ENCODE results near the gene CPT1C.

Gene CPT1C

DNA sequence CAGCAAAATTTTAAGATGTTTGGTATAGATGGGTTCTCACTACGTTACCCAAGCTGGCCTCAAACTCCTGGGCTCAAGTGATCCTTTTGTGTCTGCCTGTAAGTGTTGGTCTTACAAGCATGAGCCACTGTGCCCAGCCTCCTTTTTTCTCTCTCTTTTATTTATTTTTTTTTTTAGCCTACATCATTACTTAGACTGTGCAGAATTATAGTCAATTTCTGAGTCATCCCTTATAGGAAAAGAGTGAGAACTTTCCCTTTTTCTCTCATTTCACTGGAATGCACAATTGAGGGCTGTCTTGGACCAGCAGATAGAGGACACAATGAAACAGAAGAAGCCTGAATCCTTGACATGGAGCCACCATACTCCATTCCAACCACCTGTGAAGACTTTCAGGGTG, 58.9 kb downstream of the CPT1C start:
- Histone ChIP-seq H3K9me3 (ENCODE audit: insufficient read depth, low read length) (peaks cover 7% of the 10 kb centered on the region; the same call in 1 of the 2 replicates), H3K4me1 (ENCODE audit: insufficient read depth, insufficient read length) (no peaks in the 10 kb centered on the region), H3K36me3 (ENCODE audit: insufficient read depth, insufficient read length, low read length) (no peaks in the 10 kb centered on the region), H3K27me3 (ENCODE audit: insufficient read depth, insufficient read length) (no peaks in the 10 kb centered on the region), H3K4me3 (ENCODE audit: insufficient read length, low read depth) (no peak overlapping the region), H3K9ac (ENCODE audit: insufficient read length, low read depth) (no peak overlapping the region)
- TF ChIP-seq YY1 (IDR thresholded peaks at IDR 0.05; ENCODE audit: insufficient read depth, insufficient read length) = no peak
- no peak for TF ChIP-seq ZNF274 (IDR thresholded peaks at IDR 0.05; ENCODE audit: low read depth, low read length)
- TF ChIP-seq SUZ12 (IDR thresholded peaks at IDR 0.05; ENCODE audit: extremely low read depth, insufficient read depth, insufficient read length) = no peak
- no peak for DNase-seq (ENCODE audit: low read depth, low spot score)

- peaks cover 12% of the 10 kb centered on the region for H3K9me3 ChIP-seq (ENCODE audit: insufficient read depth, low read length)
- no peak overlapping the region for H3K9ac ChIP-seq (ENCODE audit: insufficient read length, low read depth)
- no peak for TF ChIP-seq YY1 (IDR thresholded peaks at IDR 0.05; ENCODE audit: insufficient read depth, insufficient read length)
- no peak for TF ChIP-seq ZNF274 (IDR thresholded peaks at IDR 0.05; ENCODE audit: low read depth, low read length)
- TF ChIP-seq SUZ12 (IDR thresholded peaks at IDR 0.05; ENCODE audit: extremely low read depth, insufficient read depth, insufficient read length) = no peak
- no peak for DNase-seq (ENCODE audit: low read depth, low spot score)
- H3K4me3 ChIP-seq (ENCODE audit: insufficient read length, low read depth) = no peak overlapping the region
- no peaks in the 10 kb centered on the region for H3K4me1 ChIP-seq (ENCODE audit: insufficient read depth, insufficient read length)
- H3K36me3 ChIP-seq (ENCODE audit: insufficient read depth, insufficient read length, low read length) = no peaks in the 10 kb centered on the region
- H3K27me3 ChIP-seq (ENCODE audit: insufficient read depth, insufficient read length) = no peaks in the 10 kb centered on the region
Observed at GRCh38 chr19:49752701-49753100, 61.8 kb downstream of the CPT1C start.

- Histone ChIP-seq H3K4me3 (ENCODE audit: insufficient read length, low read depth) (no peak overlapping the region), H3K9ac (ENCODE audit: insufficient read length, low read depth) (no peak overlapping the region), H3K27me3 (ENCODE audit: insufficient read depth, insufficient read length) (no peaks in the 10 kb centered on the region), H3K9me3 (ENCODE audit: insufficient read depth, low read length) (peaks cover 12% of the 10 kb centered on the region), H3K36me3 (ENCODE audit: insufficient read depth, insufficient read length, low read length) (no peaks in the 10 kb centered on the region), H3K4me1 (ENCODE audit: insufficient read depth, insufficient read length) (no peaks in the 10 kb centered on the region)
- DNase-seq (ENCODE audit: low read depth, low spot score) = no peak
- TF ChIP-seq SUZ12 (IDR thresholded peaks at IDR 0.05; ENCODE audit: extremely low read depth, insufficient read depth, insufficient read length) = no peak
- no peak for TF ChIP-seq YY1 (IDR thresholded peaks at IDR 0.05; ENCODE audit: insufficient read depth, insufficient read length)
- TF ChIP-seq ZNF274 (IDR thresholded peaks at IDR 0.05; ENCODE audit: low read depth, low read length) = no peak
Observed at GRCh38 chr19:49755956-49756355, 65.0 kb downstream of the CPT1C start.

DNA sequence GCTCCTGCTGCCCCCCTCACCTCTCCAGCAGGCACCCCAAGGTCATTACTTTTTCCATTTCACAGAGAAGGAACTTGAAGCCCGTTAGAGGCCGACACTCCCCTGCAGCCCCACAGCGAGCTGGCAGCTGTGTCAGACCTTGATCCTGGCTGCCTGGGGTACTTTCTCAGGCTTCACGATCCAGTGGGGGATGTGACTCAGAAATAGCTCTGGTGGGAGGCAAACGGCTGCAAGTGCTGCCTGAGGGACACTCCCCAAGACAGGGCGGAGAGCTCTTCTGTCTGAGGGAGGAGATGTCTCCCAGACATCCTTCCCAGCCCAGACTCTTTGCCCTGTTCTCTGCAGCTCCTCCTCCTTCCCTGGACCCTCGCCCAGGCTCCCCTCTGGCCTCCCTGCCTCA, 67.4 kb downstream of the CPT1C start:
- DNase-seq (ENCODE audit: low read depth, low spot score) = no peak
- peaks cover 3% of the 10 kb centered on the region for H3K4me1 ChIP-seq (ENCODE audit: insufficient read depth, insufficient read length)
- no peak overlapping the region for H3K4me3 ChIP-seq (ENCODE audit: insufficient read length, low read depth)
- H3K36me3 ChIP-seq (ENCODE audit: insufficient read depth, insufficient read length, low read length) = no peaks in the 10 kb centered on the region
- H3K9ac ChIP-seq (ENCODE audit: insufficient read length, low read depth) = peak overlapping the region; percentile 16
- TF ChIP-seq ZNF274 (IDR thresholded peaks at IDR 0.05; ENCODE audit: low read depth, low read length) (no peak), SUZ12 (IDR thresholded peaks at IDR 0.05; ENCODE audit: extremely low read depth, insufficient read depth, insufficient read length) (no peak), YY1 (IDR thresholded peaks at IDR 0.05; ENCODE audit: insufficient read depth, insufficient read length) (no peak)
- H3K9me3 ChIP-seq (ENCODE audit: insufficient read depth, low read length) = peaks cover 12% of the 10 kb centered on the region
- no peaks in the 10 kb centered on the region for H3K27me3 ChIP-seq (ENCODE audit: insufficient read depth, insufficient read length)

GRCh38 chr19:49761249-49761624, 70.3 kb downstream of the CPT1C start:
- peaks cover 1% of the 10 kb centered on the region for H3K9me3 ChIP-seq (ENCODE audit: insufficient read depth, low read length)
- H3K27me3 ChIP-seq (ENCODE audit: insufficient read depth, insufficient read length) = no peaks in the 10 kb centered on the region
- TF ChIP-seq YY1 (IDR thresholded peaks at IDR 0.05; ENCODE audit: insufficient read depth, insufficient read length) (no peak), ZNF274 (IDR thresholded peaks at IDR 0.05; ENCODE audit: low read depth, low read length) (no peak), SUZ12 (IDR thresholded peaks at IDR 0.05; ENCODE audit: extremely low read depth, insufficient read depth, insufficient read length) (no peak)
- no peak for DNase-seq (ENCODE audit: low read depth, low spot score)
- H3K36me3 ChIP-seq (ENCODE audit: insufficient read depth, insufficient read length, low read length) = no peaks in the 10 kb centered on the region
- peak overlapping the region; percentile 17 for H3K9ac ChIP-seq (ENCODE audit: insufficient read length, low read depth)
- no peak overlapping the region for H3K4me3 ChIP-seq (ENCODE audit: insufficient read length, low read depth)
- peaks cover 3% of the 10 kb centered on the region for H3K4me1 ChIP-seq (ENCODE audit: insufficient read depth, insufficient read length)

GRCh38 chr19:49761625-49762311, 70.9 kb downstream of the CPT1C start:
- Histone ChIP-seq H3K9me3 (ENCODE audit: insufficient read depth, low read length) (no peaks in the 10 kb centered on the region), H3K4me1 (ENCODE audit: insufficient read depth, insufficient read length) (peaks cover 3% of the 10 kb centered on the region), H3K9ac (ENCODE audit: insufficient read length, low read depth) (peak overlapping the region; percentile 17), H3K4me3 (ENCODE audit: insufficient read length, low read depth) (no peak overlapping the region), H3K36me3 (ENCODE audit: insufficient read depth, insufficient read length, low read length) (no peaks in the 10 kb centered on the region), H3K27me3 (ENCODE audit: insufficient read depth, insufficient read length) (no peaks in the 10 kb centered on the region)
- no peak for DNase-seq (ENCODE audit: low read depth, low spot score)
- TF ChIP-seq ZNF274 (IDR thresholded peaks at IDR 0.05; ENCODE audit: low read depth, low read length) = no peak
- no peak for TF ChIP-seq SUZ12 (IDR thresholded peaks at IDR 0.05; ENCODE audit: extremely low read depth, insufficient read depth, insufficient read length)
- TF ChIP-seq YY1 (IDR thresholded peaks at IDR 0.05; ENCODE audit: insufficient read depth, insufficient read length) = no peak

DNA sequence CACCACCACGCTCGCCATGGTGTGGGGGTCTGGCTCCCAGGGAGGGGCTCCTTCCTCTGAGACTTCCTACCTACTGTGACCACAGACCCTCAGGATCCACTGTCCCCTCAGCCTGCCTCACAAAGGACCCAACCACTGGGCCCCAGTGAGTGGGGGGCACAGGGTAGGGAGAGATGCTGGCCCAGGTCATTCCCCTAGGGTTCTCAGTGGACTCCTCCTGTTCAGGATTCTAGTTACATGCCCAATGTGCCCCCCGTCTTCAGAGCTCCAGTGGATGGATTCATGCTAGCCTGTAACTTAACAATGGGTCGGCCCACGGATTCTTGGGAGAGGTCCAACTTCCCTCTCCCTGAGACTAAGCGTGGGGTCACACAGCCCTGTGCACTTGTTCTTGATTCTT, 72.3 kb downstream of the CPT1C start, which contains the start of gene TSKS:
Gene TSKS (minus strand): TSS at position 77 of the 400 bp plus-strand sequence. CDS start 59 bp downstream, at position 18.
- Histone ChIP-seq H3K9me3 (ENCODE audit: insufficient read depth, low read length) (no peaks in the 10 kb centered on the region), H3K4me3 (ENCODE audit: insufficient read length, low read depth) (no peak within 1 kb of the TSS), H3K9ac (ENCODE audit: insufficient read length, low read depth) (no peak within 1 kb of the TSS), H3K36me3 (ENCODE audit: insufficient read depth, insufficient read length, low read length) (peaks cover 3% of the 10 kb centered on the region), H3K4me1 (ENCODE audit: insufficient read depth, insufficient read length) (peaks cover 6% of the 10 kb centered on the region), H3K27me3 (ENCODE audit: insufficient read depth, insufficient read length) (no peaks in the 10 kb centered on the region)
- no peak for DNase-seq (ENCODE audit: low read depth, low spot score)
- TF ChIP-seq ZNF274 (IDR thresholded peaks at IDR 0.05; ENCODE audit: low read depth, low read length) (no peak), YY1 (IDR thresholded peaks at IDR 0.05; ENCODE audit: insufficient read depth, insufficient read length) (no peak), SUZ12 (IDR thresholded peaks at IDR 0.05; ENCODE audit: extremely low read depth, insufficient read depth, insufficient read length) (no peak)
